ENCODE data around the gene LUC7L.
"Not testable (repeated sequence)": the region's sequence is repeated elsewhere in the genome, so short reads cannot be mapped to it uniquely, and the experiment has no call there.

Gene LUC7L

GRCh38 chr16:228852-229730 lies at the start of gene LUC7L:
Gene LUC7L (minus strand): TSS chr16:229449. CDS start chr16:229339, 110 bp downstream.
- DNase-seq (ENCODE audit: low read depth), result peak; percentile 83

- no peak for DNase-seq (ENCODE audit: low read depth)
Observed at GRCh38 chr16:278863-279366, 49.7 kb upstream of the LUC7L start.

- DNase-seq (ENCODE audit: low read depth), result no peak
Observed at GRCh38 chr16:276426-277077, 47.3 kb upstream of the LUC7L start.

GRCh38 chr16:275786-276232 lies 46.6 kb upstream of the LUC7L start, which contains the start of gene RGS11:
Gene RGS11 (minus strand): TSS chr16:275944. CDS start chr16:275911, 33 bp downstream.
- DNase-seq (ENCODE audit: low read depth), result no peak

- no peak for DNase-seq (ENCODE audit: low read depth)
Observed at GRCh38 chr16:275041-275641, 45.9 kb upstream of the LUC7L start.

- DNase-seq (ENCODE audit: low read depth), result no peak
Observed at GRCh38 chr16:273547-274421, 44.5 kb upstream of the LUC7L start.

- DNase-seq (ENCODE audit: low read depth), result no peak
Observed at GRCh38 chr16:272633-273546, 43.6 kb upstream of the LUC7L start.

- no peak for DNase-seq (ENCODE audit: low read depth)
Observed at GRCh38 chr16:270381-271255, 41.4 kb upstream of the LUC7L start.

- no peak for DNase-seq (ENCODE audit: low read depth)
Observed at GRCh38 chr16:269061-269796, 40.0 kb upstream of the LUC7L start.

- DNase-seq (ENCODE audit: low read depth), result no peak
Observed at GRCh38 chr16:268141-269053, 39.1 kb upstream of the LUC7L start.

- DNase-seq (ENCODE audit: low read depth), result not testable (repeated sequence)
Observed at GRCh38 chr16:267562-267961, 38.3 kb upstream of the LUC7L start.

- no peak for DNase-seq (ENCODE audit: low read depth)
Observed at GRCh38 chr16:266258-267164, 37.3 kb upstream of the LUC7L start.

- no peak for DNase-seq (ENCODE audit: low read depth)
Observed at GRCh38 chr16:265711-266110, 36.5 kb upstream of the LUC7L start.

- no peak for DNase-seq (ENCODE audit: low read depth)
Observed at GRCh38 chr16:265002-265529, 35.8 kb upstream of the LUC7L start.

- no peak for DNase-seq (ENCODE audit: low read depth)
Observed at GRCh38 chr16:264440-264951, 35.2 kb upstream of the LUC7L start.

- no peak for DNase-seq (ENCODE audit: low read depth)
Observed at GRCh38 chr16:263944-264343, 34.7 kb upstream of the LUC7L start.
